Astrocyte of the spinal cord (primary cell): ENCODE measurements around the gene FOXK1.

ENCODE experiments used
- DNase-seq: peaks from one replicate; pipeline ENCODE4 v3.0.0; 2011; ENCODE audit warnings: low read depth, low spot score
- H3K4me3 ChIP-seq: 2 replicates; pipeline ENCODE4 v1.5.1; 2011; ENCODE audit warnings: low read depth, mild to moderate bottlenecking, low read length, moderate library complexity
- CTCF ChIP-seq: IDR thresholded peaks from 2 replicates; pipeline ENCODE4 v1.5.1; 2012; ENCODE audit warnings: low read depth, mild to moderate bottlenecking, low read length, inconsistent platforms
- in situ Hi-C: cut with HindIII; loops from 2 replicates; pipeline ENCODE4 v1.10.0; 2017; ENCODE audit warnings: low sequenced_read_pairs

The FOXK1 gene

GRCh38 chr7:4755045-4755444 is 73.0 kb downstream of the FOXK1 start:
- no peak overlapping the region for H3K4me3 ChIP-seq
- in situ Hi-C loops, result no loop called here
- no peak for DNase-seq
- TF ChIP-seq CTCF, result no peak

GRCh38 chr7:4758111-4758510 is 76.0 kb downstream of the FOXK1 start:
- TF ChIP-seq CTCF, result no peak
- H3K4me3 ChIP-seq, result no peak overlapping the region
- in situ Hi-C loops, result no loop called here
- no peak for DNase-seq

GRCh38 chr7:4758791-4759190 is 76.7 kb downstream of the FOXK1 start:
- DNase-seq, result no peak
- in situ Hi-C loops, result no loop called here
- no peak overlapping the region for H3K4me3 ChIP-seq
- no peak for TF ChIP-seq CTCF

- no peak for TF ChIP-seq CTCF
- no peak for DNase-seq
- H3K4me3 ChIP-seq, result no peak overlapping the region
- in situ Hi-C loops, result no loop called here
Measured at GRCh38 chr7:4759211-4759610, 77.1 kb downstream of the FOXK1 start.

GRCh38 chr7:4760952-4761351 is 78.9 kb downstream of the FOXK1 start:
- no peak for TF ChIP-seq CTCF
- in situ Hi-C loops, result no loop called here

GRCh38 chr7:4762121-4763055 is 80.3 kb downstream of the FOXK1 start:
- H3K4me3 ChIP-seq, result no peak overlapping the region
- no peak for DNase-seq
- in situ Hi-C loops, result no loop called here
- TF ChIP-seq CTCF, result no peak

More at GRCh38 chr7:4760952-4761351, 78.9 kb downstream of the FOXK1 start:
- DNase-seq, result no peak
- H3K4me3 ChIP-seq, result no peak overlapping the region
